Omental fat pad (tissue), 4 donors: ENCODE results near the gene CALN1. TPM values are rescaled to one million over a fixed set of nuclear protein-coding genes. Genes with fewer than 3 reads are reported as not detected.

Experiments used
- ATAC-seq: fragments of 150-250 bp; one replicate; pipeline ENCODE4 v1.9.1; 2016; ENCODE audit warnings: mild to moderate bottlenecking, moderate library complexity; ENCODE audit not compliant: low FRiP score
- DNase-seq: peaks from one replicate; pipeline ENCODE4 v3.0.0-alpha.2; 2019; ENCODE audit warnings: low spot score
- CTCF ChIP-seq, 3 donors: fragments of 450-650 bp; IDR thresholded peaks; one replicate each; pipeline ENCODE4 v1.5.1; 2016 to 2017; ENCODE audit warnings: antibody characterized with exemption in 3 of 3, mild to moderate bottlenecking in 3 of 3, moderate library complexity in 2 of 3
- total RNA-seq, 4 donors: library from RNA; depleted of rRNA; stranded (reverse); fragments of >200 nt; gene quantifications; one replicate each; pipeline ENCODE4 v1.1.0, GENCODE V29; 2016

CALN1 gene
- total RNA-seq, 4 donors from 2014 or later = 0.16 TPM; not detected in 3

GRCh38 chr7:71817916-71818315, 594.2 kb downstream of the CALN1 start:
- ATAC-seq (no peak), DNase-seq (no peak)
- TF ChIP-seq CTCF (IDR thresholded peaks at IDR 0.05) = no peak

GRCh38 chr7:71808115-71808514, 604.0 kb downstream of the CALN1 start:
- DNase-seq (no peak), ATAC-seq (no peak)
- no peak for TF ChIP-seq CTCF (IDR thresholded peaks at IDR 0.05)

- ATAC-seq = no peak
- no peak for DNase-seq
- TF ChIP-seq CTCF (IDR thresholded peaks at IDR 0.05) = no peak
Observed at GRCh38 chr7:71804256-71804655, 607.9 kb downstream of the CALN1 start.

GRCh38 chr7:71801976-71802375, 610.2 kb downstream of the CALN1 start:
- no peak for DNase-seq
- ATAC-seq = no peak
- TF ChIP-seq CTCF (IDR thresholded peaks at IDR 0.05) = no peak

GRCh38 chr7:71800321-71800720, 611.8 kb downstream of the CALN1 start:
- DNase-seq (no peak), ATAC-seq (no peak)
- TF ChIP-seq CTCF (IDR thresholded peaks at IDR 0.05) = no peak

- ATAC-seq = no peak
- no peak for TF ChIP-seq CTCF (IDR thresholded peaks at IDR 0.05)
- no peak for DNase-seq
Observed at GRCh38 chr7:71795410-71795809, 616.7 kb downstream of the CALN1 start.

GRCh38 chr7:71793251-71793650, 618.9 kb downstream of the CALN1 start:
- no peak for ATAC-seq
- no peak for TF ChIP-seq CTCF (IDR thresholded peaks at IDR 0.05)
- no peak for DNase-seq
